ENCODE data around the gene AHR.

- TF ChIP-seq, protein P1, sequence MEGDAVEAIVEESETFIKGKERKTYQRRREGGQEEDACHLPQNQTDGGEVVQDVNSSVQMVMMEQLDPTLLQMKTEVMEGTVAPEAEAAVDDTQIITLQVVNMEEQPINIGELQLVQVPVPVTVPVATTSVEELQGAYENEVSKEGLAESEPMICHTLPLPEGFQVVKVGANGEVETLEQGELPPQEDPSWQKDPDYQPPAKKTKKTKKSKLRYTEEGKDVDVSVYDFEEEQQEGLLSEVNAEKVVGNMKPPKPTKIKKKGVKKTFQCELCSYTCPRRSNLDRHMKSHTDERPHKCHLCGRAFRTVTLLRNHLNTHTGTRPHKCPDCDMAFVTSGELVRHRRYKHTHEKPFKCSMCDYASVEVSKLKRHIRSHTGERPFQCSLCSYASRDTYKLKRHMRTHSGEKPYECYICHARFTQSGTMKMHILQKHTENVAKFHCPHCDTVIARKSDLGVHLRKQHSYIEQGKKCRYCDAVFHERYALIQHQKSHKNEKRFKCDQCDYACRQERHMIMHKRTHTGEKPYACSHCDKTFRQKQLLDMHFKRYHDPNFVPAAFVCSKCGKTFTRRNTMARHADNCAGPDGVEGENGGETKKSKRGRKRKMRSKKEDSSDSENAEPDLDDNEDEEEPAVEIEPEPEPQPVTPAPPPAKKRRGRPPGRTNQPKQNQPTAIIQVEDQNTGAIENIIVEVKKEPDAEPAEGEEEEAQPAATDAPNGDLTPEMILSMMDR (IDR thresholded peaks at IDR 0.05; ENCODE audit: low read length), result no peak
- TF ChIP-seq EZH2 (optimal IDR thresholded peaks at IDR 0.05; ENCODE audit: low read depth, low read length), result no peak
Observed at GRCh38 chr7:17369691-17370426, 71.4 kb downstream of the AHR start.

Data from MM.1S (cell line).